Upper lobe of left lung (tissue), 4 donors: Measurements from ENCODE around the gene KRT26.

Experiments used
- EP300 ChIP-seq, 4 donors: sonication (generic); formaldehyde crosslinking; IDR thresholded peaks; one replicate each; pipeline ENCODE4 v1.5.1; 2017; ENCODE audit warnings: antibody characterized with exemption in 4 of 4, control low read depth in 2 of 4
- POLR2A ChIP-seq, 4 donors: fragments of 450-650 bp; IDR thresholded peaks; one replicate each; pipeline ENCODE4 v1.5.1; 2016 to 2017; ENCODE audit warnings: antibody characterized with exemption in 4 of 4, mild to moderate bottlenecking in 2 of 4

DNA sequence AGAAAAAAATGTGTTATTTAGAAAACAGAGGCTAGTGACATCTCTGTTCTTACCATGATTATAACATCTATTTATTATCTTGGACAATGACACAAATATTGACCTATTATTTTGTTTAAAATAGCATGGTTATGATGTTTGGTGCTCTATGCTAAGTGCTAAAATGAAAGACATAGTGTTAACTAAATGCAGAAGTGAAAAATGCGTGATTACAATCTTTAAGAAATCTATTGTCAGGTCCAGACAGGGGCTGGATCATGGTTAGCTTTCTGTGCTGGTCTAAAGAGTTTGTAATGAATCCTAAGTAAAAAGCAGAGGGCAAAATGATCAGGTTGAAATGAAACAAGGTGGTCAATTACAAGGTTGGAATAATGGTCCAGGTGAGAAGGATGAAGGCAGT is 28.4 kb upstream of the KRT26 start:
- no peak for TF ChIP-seq POLR2A (IDR thresholded peaks at IDR 0.05)
- TF ChIP-seq EP300 (IDR thresholded peaks at IDR 0.05): no peak
